ENCODE results near the gene COL23A1. TPM values are rescaled to one million over a fixed set of nuclear protein-coding genes. Genes with fewer than 3 reads are reported as not detected.

The COL23A1 gene
- total and polyA plus RNA-seq, 2 experiments from 2014 or later, result 4.8 to 8.2 TPM

DNA sequence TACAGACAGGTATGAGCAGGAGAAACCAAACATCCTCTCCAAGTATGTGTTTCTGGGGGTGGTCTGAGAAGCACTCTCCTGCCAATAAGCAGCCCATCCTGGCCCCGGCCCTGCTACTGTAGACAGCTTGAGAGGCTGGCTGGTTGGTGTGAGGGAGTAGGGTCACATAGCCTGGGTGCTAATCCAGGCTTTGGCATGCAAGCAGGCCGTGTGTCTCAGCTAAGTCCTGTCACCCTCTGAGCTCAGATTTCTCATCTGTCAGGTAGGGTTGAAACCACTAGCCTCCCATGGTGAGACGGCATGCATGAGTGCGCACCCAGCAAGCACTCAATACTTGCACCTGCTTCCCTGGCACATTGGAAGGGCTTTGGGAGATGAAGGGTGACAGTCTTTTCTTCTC lies 307.8 kb downstream of the COL23A1 start:
- no peaks in the 10 kb centered on the region for H3K36me3 ChIP-seq (ENCODE audit: insufficient read depth)
- H3K9me3 Mint-ChIP-seq, result peaks cover 5% of the 10 kb centered on the region; the same call in 2 of the 3 replicates
- H3K4me3 Mint-ChIP-seq, result no peak overlapping the region
- H3K4me2 ChIP-seq, result no peak overlapping the region
- H3K27me3 ChIP-seq (ENCODE audit: insufficient read depth), result no peaks in the 10 kb centered on the region
- H3K9me2 ChIP-seq (ENCODE audit: insufficient read depth), result no peaks in the 10 kb centered on the region
- no peak overlapping the region for H3K27ac ChIP-seq (ENCODE audit: low read depth)
- peaks cover 24% of the 10 kb centered on the region for H3K27me3 Mint-ChIP-seq (ENCODE audit: insufficient read depth, low read depth, poor library complexity)
- H3F3A ChIP-seq (replicated peaks; ENCODE audit: low read depth), result no peaks in the 10 kb centered on the region
- TF ChIP-seq POLR2AphosphoS5 (IDR thresholded peaks at IDR 0.05; ENCODE audit: low read depth) (no peak), ZNF114 (CRISPR knock-in tag; IDR thresholded peaks at IDR 0.05) (no peak), CREB1 (CRISPR knock-in tag; IDR thresholded peaks at IDR 0.05; ENCODE audit: low read depth) (no peak), EZH2 (IDR thresholded peaks at IDR 0.05; ENCODE audit: low read depth, unreplicated experiment) (no peak), EZH2phosphoT487 (IDR thresholded peaks at IDR 0.05; ENCODE audit: unreplicated experiment) (no peak), STAT1 (IDR thresholded peaks at IDR 0.05; ENCODE audit: unreplicated experiment) (no peak), NANOG (IDR thresholded peaks at IDR 0.05; ENCODE audit: borderline replicate concordance) (no peak), ZNF331 (CRISPR knock-in tag; IDR thresholded peaks at IDR 0.05; ENCODE audit: low read depth) (no peak), JUNB (IDR thresholded peaks at IDR 0.05; ENCODE audit: unreplicated experiment) (no peak)
- TF ChIP-seq, protein P1, sequence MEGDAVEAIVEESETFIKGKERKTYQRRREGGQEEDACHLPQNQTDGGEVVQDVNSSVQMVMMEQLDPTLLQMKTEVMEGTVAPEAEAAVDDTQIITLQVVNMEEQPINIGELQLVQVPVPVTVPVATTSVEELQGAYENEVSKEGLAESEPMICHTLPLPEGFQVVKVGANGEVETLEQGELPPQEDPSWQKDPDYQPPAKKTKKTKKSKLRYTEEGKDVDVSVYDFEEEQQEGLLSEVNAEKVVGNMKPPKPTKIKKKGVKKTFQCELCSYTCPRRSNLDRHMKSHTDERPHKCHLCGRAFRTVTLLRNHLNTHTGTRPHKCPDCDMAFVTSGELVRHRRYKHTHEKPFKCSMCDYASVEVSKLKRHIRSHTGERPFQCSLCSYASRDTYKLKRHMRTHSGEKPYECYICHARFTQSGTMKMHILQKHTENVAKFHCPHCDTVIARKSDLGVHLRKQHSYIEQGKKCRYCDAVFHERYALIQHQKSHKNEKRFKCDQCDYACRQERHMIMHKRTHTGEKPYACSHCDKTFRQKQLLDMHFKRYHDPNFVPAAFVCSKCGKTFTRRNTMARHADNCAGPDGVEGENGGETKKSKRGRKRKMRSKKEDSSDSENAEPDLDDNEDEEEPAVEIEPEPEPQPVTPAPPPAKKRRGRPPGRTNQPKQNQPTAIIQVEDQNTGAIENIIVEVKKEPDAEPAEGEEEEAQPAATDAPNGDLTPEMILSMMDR (conservative IDR thresholded peaks at IDR 0.05; ENCODE audit: low read depth in 2 of 2), result no peak
- TF ChIP-seq, protein P2, sequence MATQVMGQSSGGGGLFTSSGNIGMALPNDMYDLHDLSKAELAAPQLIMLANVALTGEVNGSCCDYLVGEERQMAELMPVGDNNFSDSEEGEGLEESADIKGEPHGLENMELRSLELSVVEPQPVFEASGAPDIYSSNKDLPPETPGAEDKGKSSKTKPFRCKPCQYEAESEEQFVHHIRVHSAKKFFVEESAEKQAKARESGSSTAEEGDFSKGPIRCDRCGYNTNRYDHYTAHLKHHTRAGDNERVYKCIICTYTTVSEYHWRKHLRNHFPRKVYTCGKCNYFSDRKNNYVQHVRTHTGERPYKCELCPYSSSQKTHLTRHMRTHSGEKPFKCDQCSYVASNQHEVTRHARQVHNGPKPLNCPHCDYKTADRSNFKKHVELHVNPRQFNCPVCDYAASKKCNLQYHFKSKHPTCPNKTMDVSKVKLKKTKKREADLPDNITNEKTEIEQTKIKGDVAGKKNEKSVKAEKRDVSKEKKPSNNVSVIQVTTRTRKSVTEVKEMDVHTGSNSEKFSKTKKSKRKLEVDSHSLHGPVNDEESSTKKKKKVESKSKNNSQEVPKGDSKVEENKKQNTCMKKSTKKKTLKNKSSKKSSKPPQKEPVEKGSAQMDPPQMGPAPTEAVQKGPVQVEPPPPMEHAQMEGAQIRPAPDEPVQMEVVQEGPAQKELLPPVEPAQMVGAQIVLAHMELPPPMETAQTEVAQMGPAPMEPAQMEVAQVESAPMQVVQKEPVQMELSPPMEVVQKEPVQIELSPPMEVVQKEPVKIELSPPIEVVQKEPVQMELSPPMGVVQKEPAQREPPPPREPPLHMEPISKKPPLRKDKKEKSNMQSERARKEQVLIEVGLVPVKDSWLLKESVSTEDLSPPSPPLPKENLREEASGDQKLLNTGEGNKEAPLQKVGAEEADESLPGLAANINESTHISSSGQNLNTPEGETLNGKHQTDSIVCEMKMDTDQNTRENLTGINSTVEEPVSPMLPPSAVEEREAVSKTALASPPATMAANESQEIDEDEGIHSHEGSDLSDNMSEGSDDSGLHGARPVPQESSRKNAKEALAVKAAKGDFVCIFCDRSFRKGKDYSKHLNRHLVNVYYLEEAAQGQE (IDR thresholded peaks at IDR 0.05; ENCODE audit: unreplicated experiment), result no peak
- TF ChIP-seq, protein P3, sequence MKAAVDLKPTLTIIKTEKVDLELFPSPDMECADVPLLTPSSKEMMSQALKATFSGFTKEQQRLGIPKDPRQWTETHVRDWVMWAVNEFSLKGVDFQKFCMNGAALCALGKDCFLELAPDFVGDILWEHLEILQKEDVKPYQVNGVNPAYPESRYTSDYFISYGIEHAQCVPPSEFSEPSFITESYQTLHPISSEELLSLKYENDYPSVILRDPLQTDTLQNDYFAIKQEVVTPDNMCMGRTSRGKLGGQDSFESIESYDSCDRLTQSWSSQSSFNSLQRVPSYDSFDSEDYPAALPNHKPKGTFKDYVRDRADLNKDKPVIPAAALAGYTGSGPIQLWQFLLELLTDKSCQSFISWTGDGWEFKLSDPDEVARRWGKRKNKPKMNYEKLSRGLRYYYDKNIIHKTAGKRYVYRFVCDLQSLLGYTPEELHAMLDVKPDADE (IDR thresholded peaks at IDR 0.05), result no peak
- TF ChIP-seq, protein P4, sequence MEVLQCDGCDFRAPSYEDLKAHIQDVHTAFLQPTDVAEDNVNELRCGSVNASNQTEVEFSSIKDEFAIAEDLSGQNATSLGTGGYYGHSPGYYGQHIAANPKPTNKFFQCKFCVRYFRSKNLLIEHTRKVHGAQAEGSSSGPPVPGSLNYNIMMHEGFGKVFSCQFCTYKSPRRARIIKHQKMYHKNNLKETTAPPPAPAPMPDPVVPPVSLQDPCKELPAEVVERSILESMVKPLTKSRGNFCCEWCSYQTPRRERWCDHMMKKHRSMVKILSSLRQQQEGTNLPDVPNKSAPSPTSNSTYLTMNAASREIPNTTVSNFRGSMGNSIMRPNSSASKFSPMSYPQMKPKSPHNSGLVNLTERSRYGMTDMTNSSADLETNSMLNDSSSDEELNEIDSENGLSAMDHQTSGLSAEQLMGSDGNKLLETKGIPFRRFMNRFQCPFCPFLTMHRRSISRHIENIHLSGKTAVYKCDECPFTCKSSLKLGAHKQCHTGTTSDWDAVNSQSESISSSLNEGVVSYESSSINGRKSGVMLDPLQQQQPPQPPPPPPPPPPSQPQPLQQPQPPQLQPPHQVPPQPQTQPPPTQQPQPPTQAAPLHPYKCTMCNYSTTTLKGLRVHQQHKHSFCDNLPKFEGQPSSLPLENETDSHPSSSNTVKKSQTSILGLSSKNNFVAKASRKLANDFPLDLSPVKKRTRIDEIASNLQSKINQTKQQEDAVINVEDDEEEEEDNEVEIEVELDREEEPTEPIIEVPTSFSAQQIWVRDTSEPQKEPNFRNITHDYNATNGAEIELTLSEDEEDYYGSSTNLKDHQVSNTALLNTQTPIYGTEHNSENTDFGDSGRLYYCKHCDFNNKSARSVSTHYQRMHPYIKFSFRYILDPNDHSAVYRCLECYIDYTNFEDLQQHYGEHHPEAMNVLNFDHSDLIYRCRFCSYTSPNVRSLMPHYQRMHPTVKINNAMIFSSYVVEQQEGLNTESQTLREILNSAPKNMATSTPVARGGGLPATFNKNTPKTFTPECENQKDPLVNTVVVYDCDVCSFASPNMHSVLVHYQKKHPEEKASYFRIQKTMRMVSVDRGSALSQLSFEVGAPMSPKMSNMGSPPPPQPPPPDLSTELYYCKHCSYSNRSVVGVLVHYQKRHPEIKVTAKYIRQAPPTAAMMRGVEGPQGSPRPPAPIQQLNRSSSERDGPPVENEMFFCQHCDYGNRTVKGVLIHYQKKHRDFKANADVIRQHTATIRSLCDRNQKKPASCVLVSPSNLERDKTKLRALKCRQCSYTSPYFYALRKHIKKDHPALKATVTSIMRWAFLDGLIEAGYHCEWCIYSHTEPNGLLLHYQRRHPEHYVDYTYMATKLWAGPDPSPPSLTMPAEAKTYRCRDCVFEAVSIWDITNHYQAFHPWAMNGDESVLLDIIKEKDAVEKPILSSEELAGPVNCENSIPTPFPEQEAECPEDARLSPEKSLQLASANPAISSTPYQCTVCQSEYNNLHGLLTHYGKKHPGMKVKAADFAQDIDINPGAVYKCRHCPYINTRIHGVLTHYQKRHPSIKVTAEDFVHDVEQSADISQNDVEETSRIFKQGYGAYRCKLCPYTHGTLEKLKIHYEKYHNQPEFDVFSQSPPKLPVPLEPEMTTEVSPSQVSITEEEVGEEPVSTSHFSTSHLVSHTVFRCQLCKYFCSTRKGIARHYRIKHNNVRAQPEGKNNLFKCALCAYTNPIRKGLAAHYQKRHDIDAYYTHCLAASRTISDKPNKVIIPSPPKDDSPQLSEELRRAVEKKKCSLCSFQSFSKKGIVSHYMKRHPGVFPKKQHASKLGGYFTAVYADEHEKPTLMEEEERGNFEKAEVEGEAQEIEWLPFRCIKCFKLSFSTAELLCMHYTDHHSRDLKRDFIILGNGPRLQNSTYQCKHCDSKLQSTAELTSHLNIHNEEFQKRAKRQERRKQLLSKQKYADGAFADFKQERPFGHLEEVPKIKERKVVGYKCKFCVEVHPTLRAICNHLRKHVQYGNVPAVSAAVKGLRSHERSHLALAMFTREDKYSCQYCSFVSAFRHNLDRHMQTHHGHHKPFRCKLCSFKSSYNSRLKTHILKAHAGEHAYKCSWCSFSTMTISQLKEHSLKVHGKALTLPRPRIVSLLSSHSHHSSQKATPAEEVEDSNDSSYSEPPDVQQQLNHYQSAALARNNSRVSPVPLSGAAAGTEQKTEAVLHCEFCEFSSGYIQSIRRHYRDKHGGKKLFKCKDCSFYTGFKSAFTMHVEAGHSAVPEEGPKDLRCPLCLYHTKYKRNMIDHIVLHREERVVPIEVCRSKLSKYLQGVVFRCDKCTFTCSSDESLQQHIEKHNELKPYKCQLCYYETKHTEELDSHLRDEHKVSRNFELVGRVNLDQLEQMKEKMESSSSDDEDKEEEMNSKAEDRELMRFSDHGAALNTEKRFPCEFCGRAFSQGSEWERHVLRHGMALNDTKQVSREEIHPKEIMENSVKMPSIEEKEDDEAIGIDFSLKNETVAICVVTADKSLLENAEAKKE (CRISPR knock-in tag; IDR thresholded peaks at IDR 0.05), result no peak
- no peaks in the 10 kb centered on the region for H3K36me3 Mint-ChIP-seq (ENCODE audit: low read depth)
- DNase-seq (ENCODE audit: low spot score) (no peak), ATAC-seq (no peak)
- no peak overlapping the region for H3K4me3 ChIP-seq
- H3K4me1 ChIP-seq (ENCODE audit: insufficient read depth), result no peaks in the 10 kb centered on the region
- H3K4me1 Mint-ChIP-seq, result peaks cover 6% of the 10 kb centered on the region
- no peak overlapping the region for H2AFZ ChIP-seq
- no peaks in the 10 kb centered on the region for H3K79me2 ChIP-seq (replicated peaks; ENCODE audit: insufficient read depth)
- no peaks in the 10 kb centered on the region for H4K20me1 ChIP-seq (replicated peaks; ENCODE audit: insufficient read depth)
- H3K27ac Mint-ChIP-seq, result no peak overlapping the region

Data from GM23338 (cell line).